HEK293 (cell line): Measurements from ENCODE around the gene ARHGAP42.

ENCODE experiments used
- CTCF ChIA-PET: fragments of 350-600 bp; formaldehyde crosslinking; extraction: SDS; loops from one replicate; lab custom pipeline; 2021; ENCODE audit warnings: antibody characterized with exemption; lab: Yijun Ruan, JAX
- POLR2A ChIA-PET: fragments of 300-600 bp; formaldehyde crosslinking; extraction: SDS; loops from one replicate; lab custom pipeline; 2020; ENCODE audit warnings: antibody characterized with exemption, inconsistent platforms; lab: Yijun Ruan, JAX
- H3K27ac ChIP-seq: fragments of 200-500 bp; sonication (Bioruptor generic); 2 replicates; pipeline ENCODE4 v1.5.1; 2014; ENCODE audit warnings: low read depth, low read length, control low read depth, inconsistent platforms; ENCODE audit errors: extremely low read depth
- H3K36me3 ChIP-seq, 2 experiments: fragments of 200-500 bp in 1 of 2; sonication (Bioruptor generic) in 1 of 2; 1 replicate in 1 of 2; 2 replicates in 1 of 2; pipeline ENCODE4 v1.5.1; 2014 to 2017; ENCODE audit warnings: inconsistent platforms in 2 of 2, low read length in 2 of 2; ENCODE audit not compliant: control insufficient read depth in 2 of 2, insufficient read depth in 1 of 2
- H3K4me1 ChIP-seq: fragments of 200-500 bp; sonication (Bioruptor generic); 2 replicates; pipeline ENCODE4 v1.5.1; 2014; ENCODE audit warnings: mild to moderate bottlenecking, low read length, inconsistent platforms; ENCODE audit not compliant: control insufficient read depth, insufficient read depth
- H3K4me3 ChIP-seq: 2 replicates; pipeline ENCODE4 v1.5.1; 2011; ENCODE audit warnings: low read depth, mild to moderate bottlenecking, control low read depth, low read length, moderate library complexity
- H3K9me3 ChIP-seq: fragments of 200-500 bp; sonication (Bioruptor generic); 2 replicates; pipeline ENCODE4 v1.5.1; 2014; ENCODE audit warnings: low read depth, low read length, inconsistent platforms; ENCODE audit not compliant: control insufficient read depth, insufficient read depth
- MZF1 ChIP-seq: fragments of 450-650 bp; formaldehyde crosslinking; IDR thresholded peaks from 2 replicates; pipeline ENCODE4 v1.5.1; 2017; ENCODE audit warnings: missing biosample characterization, missing genetic modification characterization, borderline replicate concordance
- OVOL3 ChIP-seq: fragments of 450-650 bp; formaldehyde crosslinking; IDR thresholded peaks from 2 replicates; pipeline ENCODE4 v1.5.1; 2016; ENCODE audit warnings: missing biosample characterization, missing genetic modification characterization
- TSHZ1 ChIP-seq: fragments of 450-650 bp; formaldehyde crosslinking; IDR thresholded peaks from 2 replicates; pipeline ENCODE4 v1.5.1; 2016; ENCODE audit warnings: missing biosample characterization, missing genetic modification characterization, borderline replicate concordance
- ZBTB7A ChIP-seq: fragments of 450-650 bp; formaldehyde crosslinking; IDR thresholded peaks from 2 replicates; pipeline ENCODE4 v1.5.1; 2016; ENCODE audit warnings: low read depth, missing biosample characterization, missing genetic modification characterization
- ZNF132 ChIP-seq: fragments of 450-650 bp; formaldehyde crosslinking; IDR thresholded peaks from 2 replicates; pipeline ENCODE4 v1.5.1; 2017; ENCODE audit warnings: missing biosample characterization, missing genetic modification characterization, borderline replicate concordance
- ZNF169 ChIP-seq: fragments of 450-650 bp; formaldehyde crosslinking; IDR thresholded peaks from 2 replicates; pipeline ENCODE4 v1.5.1; 2016; ENCODE audit warnings: missing biosample characterization, missing genetic modification characterization
- ZNF223 ChIP-seq: fragments of 450-650 bp; formaldehyde crosslinking; IDR thresholded peaks from 2 replicates; pipeline ENCODE4 v1.5.1; 2016; ENCODE audit warnings: missing biosample characterization, missing genetic modification characterization
- ZNF24 ChIP-seq: fragments of 450-650 bp; formaldehyde crosslinking; IDR thresholded peaks from 2 replicates; pipeline ENCODE4 v1.5.1; 2016; ENCODE audit warnings: missing biosample characterization, missing genetic modification characterization
- ZNF350 ChIP-seq: fragments of 450-650 bp; formaldehyde crosslinking; IDR thresholded peaks from 2 replicates; pipeline ENCODE4 v1.5.0; 2017; ENCODE audit warnings: missing biosample characterization, mild to moderate bottlenecking, missing genetic modification characterization
- ZNF473 ChIP-seq: fragments of 450-650 bp; formaldehyde crosslinking; IDR thresholded peaks from 2 replicates; pipeline ENCODE4 v1.5.1; 2017; ENCODE audit warnings: missing biosample characterization, missing genetic modification characterization
- ZNF677 ChIP-seq: fragments of 450-650 bp; IDR thresholded peaks from 2 replicates; pipeline ENCODE4 v1.5.0; 2018; ENCODE audit warnings: missing biosample characterization, mild to moderate bottlenecking, missing genetic modification characterization, moderate library complexity
- ZNF76 ChIP-seq: fragments of 450-650 bp; formaldehyde crosslinking; IDR thresholded peaks from 2 replicates; pipeline ENCODE4; 2016; ENCODE audit warnings: low read depth, missing biosample characterization, missing genetic modification characterization, borderline replicate concordance
- ZNF777 ChIP-seq: fragments of 450-650 bp; formaldehyde crosslinking; IDR thresholded peaks from 2 replicates; pipeline ENCODE4 v1.5.1; 2017; ENCODE audit warnings: missing biosample characterization, missing genetic modification characterization, borderline replicate concordance
- TF ChIP-seq, protein P1 (sequence below): fragments of 450-650 bp; formaldehyde crosslinking; IDR thresholded peaks from 2 replicates; pipeline ENCODE4 v1.5.1; 2016; ENCODE audit warnings: missing biosample characterization, missing genetic modification characterization
- TF ChIP-seq, protein P2 (sequence below): fragments of 450-650 bp; formaldehyde crosslinking; IDR thresholded peaks from 2 replicates; pipeline ENCODE4 v1.5.1; 2016; ENCODE audit warnings: missing biosample characterization, missing genetic modification characterization
- TF ChIP-seq, protein P3 (sequence below): fragments of 450-650 bp; formaldehyde crosslinking; IDR thresholded peaks from 2 replicates; pipeline ENCODE4 v1.5.1; 2016; ENCODE audit warnings: missing biosample characterization, missing genetic modification characterization

The ARHGAP42 gene

GRCh38 chr11:101019870-101020269 is 332.8 kb downstream of the ARHGAP42 start (continued):
- no peak for TF ChIP-seq TSHZ1
- no peak for TF ChIP-seq MZF1
- no peak for TF ChIP-seq ZNF76 (tag by site-specific recombination)
- no peak for TF ChIP-seq ZNF677 (tag by site-specific recombination)
- TF ChIP-seq ZNF223 (tag by site-specific recombination), result no peak
- no peak for TF ChIP-seq ZNF169 (tag by site-specific recombination)

DNA sequence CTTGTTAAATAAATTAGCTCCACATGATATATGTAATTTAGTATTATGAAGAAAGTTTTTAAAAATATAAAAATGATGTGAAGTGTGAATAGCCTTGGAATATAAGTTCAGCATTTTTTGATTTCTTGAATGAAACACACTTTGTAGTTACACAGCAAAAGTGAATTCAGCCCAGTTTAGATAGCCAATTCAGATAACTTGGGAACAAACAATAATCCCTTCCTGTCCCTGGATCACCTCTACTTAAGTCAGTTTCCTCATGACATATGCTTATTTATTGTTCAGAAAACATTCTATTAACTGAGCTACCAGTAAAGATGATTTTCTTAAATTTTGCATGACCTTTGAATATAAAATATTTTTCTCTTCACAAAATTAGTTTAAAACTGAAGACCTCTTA is 335.2 kb downstream of the ARHGAP42 start:
- H3K4me3 ChIP-seq, result no peak overlapping the region
- ChIA-PET POLR2A (no interaction called here), CTCF (interaction anchor here (0.7 to 1.6 kb wide), 2 partner anchors 11 to 702 kb away, joined by 3 to 7 read pairs; no protein-coding TSS in a partner anchor)
- H3K27ac ChIP-seq, result no peak overlapping the region
- H3K9me3 ChIP-seq, result no peaks in the 10 kb centered on the region
- H3K4me1 ChIP-seq, result no peaks in the 10 kb centered on the region
- H3K36me3 ChIP-seq, result no peaks in the 10 kb centered on the region
- no peak for TF ChIP-seq ZNF473 (tag by site-specific recombination)
- TF ChIP-seq OVOL3, result no peak
- no peak for TF ChIP-seq ZNF350 (tag by site-specific recombination)
- TF ChIP-seq, protein P1, sequence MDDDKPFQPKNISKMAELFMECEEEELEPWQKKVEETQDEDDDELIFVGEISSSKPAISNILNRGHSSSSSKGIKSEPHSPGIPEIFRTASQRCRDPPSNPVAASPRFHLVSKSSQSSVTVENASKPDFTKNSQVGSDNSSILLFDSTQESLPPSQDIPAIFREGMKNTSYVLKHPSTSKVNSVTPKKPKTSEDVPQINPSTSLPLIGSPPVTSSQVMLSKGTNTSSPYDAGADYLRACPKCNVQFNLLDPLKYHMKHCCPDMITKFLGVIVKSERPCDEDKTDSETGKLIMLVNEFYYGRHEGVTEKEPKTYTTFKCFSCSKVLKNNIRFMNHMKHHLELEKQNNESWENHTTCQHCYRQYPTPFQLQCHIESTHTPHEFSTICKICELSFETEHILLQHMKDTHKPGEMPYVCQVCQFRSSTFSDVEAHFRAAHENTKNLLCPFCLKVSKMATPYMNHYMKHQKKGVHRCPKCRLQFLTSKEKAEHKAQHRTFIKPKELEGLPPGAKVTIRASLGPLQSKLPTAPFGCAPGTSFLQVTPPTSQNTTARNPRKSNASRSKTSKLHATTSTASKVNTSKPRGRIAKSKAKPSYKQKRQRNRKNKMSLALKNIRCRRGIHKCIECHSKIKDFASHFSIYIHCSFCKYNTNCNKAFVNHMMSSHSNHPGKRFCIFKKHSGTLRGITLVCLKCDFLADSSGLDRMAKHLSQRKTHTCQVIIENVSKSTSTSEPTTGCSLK (tag by site-specific recombination), result no peak
- TF ChIP-seq, protein P2, sequence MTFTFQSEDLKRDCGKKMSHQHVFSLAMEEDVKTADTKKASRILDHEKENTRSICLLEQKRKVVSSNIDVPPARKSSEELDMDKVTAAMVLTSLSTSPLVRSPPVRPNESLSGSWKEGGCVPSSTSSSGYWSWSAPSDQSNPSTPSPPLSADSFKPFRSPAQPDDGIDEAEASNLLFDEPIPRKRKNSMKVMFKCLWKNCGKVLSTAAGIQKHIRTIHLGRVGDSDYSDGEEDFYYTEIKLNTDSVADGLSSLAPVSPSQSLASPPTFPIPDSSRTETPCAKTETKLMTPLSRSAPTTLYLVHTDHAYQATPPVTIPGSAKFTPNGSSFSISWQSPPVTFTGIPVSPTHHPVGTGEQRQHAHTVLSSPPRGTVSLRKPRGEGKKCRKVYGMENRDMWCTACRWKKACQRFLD (tag by site-specific recombination), result no peak
- no peak for TF ChIP-seq ZNF132 (tag by site-specific recombination)
- TF ChIP-seq ZBTB7A (tag by site-specific recombination), result no peak
- TF ChIP-seq, protein P3, sequence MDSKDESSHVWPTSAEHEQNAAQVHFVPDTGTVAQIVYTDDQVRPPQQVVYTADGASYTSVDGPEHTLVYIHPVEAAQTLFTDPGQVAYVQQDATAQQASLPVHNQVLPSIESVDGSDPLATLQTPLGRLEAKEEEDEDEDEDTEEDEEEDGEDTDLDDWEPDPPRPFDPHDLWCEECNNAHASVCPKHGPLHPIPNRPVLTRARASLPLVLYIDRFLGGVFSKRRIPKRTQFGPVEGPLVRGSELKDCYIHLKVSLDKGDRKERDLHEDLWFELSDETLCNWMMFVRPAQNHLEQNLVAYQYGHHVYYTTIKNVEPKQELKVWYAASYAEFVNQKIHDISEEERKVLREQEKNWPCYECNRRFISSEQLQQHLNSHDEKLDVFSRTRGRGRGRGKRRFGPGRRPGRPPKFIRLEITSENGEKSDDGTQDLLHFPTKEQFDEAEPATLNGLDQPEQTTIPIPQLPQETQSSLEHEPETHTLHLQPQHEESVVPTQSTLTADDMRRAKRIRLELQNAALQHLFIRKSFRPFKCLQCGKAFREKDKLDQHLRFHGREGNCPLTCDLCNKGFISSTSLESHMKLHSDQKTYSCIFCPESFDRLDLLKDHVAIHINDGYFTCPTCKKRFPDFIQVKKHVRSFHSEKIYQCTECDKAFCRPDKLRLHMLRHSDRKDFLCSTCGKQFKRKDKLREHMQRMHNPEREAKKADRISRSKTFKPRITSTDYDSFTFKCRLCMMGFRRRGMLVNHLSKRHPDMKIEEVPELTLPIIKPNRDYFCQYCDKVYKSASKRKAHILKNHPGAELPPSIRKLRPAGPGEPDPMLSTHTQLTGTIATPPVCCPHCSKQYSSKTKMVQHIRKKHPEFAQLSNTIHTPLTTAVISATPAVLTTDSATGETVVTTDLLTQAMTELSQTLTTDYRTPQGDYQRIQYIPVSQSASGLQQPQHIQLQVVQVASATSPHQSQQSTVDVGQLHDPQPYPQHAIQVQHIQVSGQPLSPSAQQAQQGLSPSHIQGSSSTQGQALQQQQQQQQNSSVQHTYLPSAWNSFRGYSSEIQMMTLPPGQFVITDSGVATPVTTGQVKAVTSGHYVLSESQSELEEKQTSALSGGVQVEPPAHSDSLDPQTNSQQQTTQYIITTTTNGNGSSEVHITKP (tag by site-specific recombination), result no peak
- TF ChIP-seq ZNF24 (tag by site-specific recombination), result no peak
- TF ChIP-seq ZNF777 (tag by site-specific recombination), result no peak
